Cardiac fibroblast (primary cell): ENCODE data around the gene CNFN.
A peak's percentile ranks its signal among the peaks of the same experiment; 100 is the strongest.

ENCODE experiments used
- DNase-seq, 2 donors: peaks; one replicate each; pipeline versions ENCODE4 v3.0.0 to v3.0.0-alpha.2; 2010; ENCODE audit warnings: low read depth in 2 of 2
- H3K4me3 ChIP-seq, 2 donors: replicated peaks in 1 of 2; 1 replicate in 1 of 2; 2 replicates in 1 of 2; pipeline ENCODE4 v1.5.1; 2011; ENCODE audit warnings: low read depth in 2 of 2, low read length in 2 of 2, mild to moderate bottlenecking in 2 of 2, moderate library complexity in 1 of 2
- CTCF ChIP-seq: IDR thresholded peaks from one replicate; pipeline ENCODE4 v1.5.1; 2011; ENCODE audit warnings: low read depth, mild to moderate bottlenecking, low read length, inconsistent platforms

Gene CNFN

DNA sequence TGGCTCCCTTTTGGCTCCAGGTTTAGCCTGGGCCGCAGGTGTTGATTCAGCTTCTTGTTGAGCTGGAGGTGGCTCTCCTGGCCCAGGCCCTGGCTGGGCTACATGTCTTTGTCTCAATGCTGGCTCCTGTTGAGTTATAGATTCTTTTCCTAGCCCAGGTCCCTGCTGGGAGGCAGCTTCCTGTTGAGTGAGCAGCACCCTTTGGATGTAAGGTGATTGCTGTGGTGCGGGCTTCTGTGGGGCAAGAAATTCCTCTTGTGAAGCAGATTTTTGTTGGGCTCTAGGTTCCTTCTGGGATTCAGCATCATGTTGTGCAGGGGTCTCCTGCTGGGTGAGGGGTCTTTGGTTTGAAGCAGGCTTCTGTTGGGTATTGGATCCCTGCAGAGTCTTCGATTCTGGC, 36.5 kb upstream of the CNFN start:
- H3K4me3 ChIP-seq: no peak overlapping the region
- no peak for DNase-seq
- no peak for TF ChIP-seq CTCF

- TF ChIP-seq CTCF: peak; percentile 18
Measured at GRCh38 chr19:42424712-42425131, 34.6 kb upstream of the CNFN start.

DNA sequence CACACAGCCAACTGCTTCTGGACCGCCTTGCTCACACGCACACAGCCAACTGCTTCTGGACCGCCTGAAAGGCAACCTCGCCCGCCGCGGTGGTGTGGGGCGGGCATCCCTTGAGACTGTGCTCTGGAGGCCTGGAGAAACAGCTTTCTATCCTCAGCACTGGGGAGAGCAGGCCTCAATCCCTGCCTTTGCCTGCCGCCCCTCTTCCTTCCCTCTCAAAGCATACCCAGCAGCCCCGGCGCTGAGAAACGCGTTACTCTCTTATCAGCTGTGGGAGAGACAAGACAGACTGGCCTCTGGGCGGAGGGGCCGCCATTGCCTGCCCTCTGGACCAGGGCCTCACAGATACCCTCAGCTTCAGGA, 34.2 kb upstream of the CNFN start:
- TF ChIP-seq CTCF: no peak
- peak overlapping the region in 1 of 2 donors; percentile 74 for H3K4me3 ChIP-seq
- no peak for DNase-seq

More at GRCh38 chr19:42424712-42425131, 34.6 kb upstream of the CNFN start:
- H3K4me3 ChIP-seq: no peak overlapping the region
- DNase-seq: no peak

GRCh38 chr19:42423462-42424344, 33.6 kb upstream of the CNFN start:
- TF ChIP-seq CTCF: no peak
- DNase-seq: peak; percentile 92 to 95
- peak overlapping the region; percentile 59 to 74 for H3K4me3 ChIP-seq

- H3K4me3 ChIP-seq: peak overlapping the region; percentile 59 to 74
- DNase-seq: no peak
- TF ChIP-seq CTCF: no peak
Measured at GRCh38 chr19:42422901-42423461, 32.9 kb upstream of the CNFN start.

- DNase-seq: no peak
- peak overlapping the region; percentile 59 to 74 for H3K4me3 ChIP-seq
- TF ChIP-seq CTCF: no peak
Measured at GRCh38 chr19:42422092-42422900, 32.2 kb upstream of the CNFN start.
